Stimulated activated CD4-positive, alpha-beta T cell treated with anti-CD3 and anti-CD28 coated beads, Interleukin-1b, Interleukin-23, amount 100 ng/mL, for 24 hours (primary cell): ENCODE data around the gene PTPRR.
"Not testable (repeated sequence)": the region's sequence is repeated elsewhere in the genome, so short reads cannot be mapped to it uniquely, and the experiment has no call there.

ENCODE experiments used
- DNase-seq, 4 experiments: peaks; one replicate each; pipeline ENCODE4 v3.0.0-alpha.2; 2020; ENCODE audit warnings: low read depth in 4 of 4, low spot score in 1 of 4

Gene PTPRR

GRCh38 chr12:70752327-70752726 is 168.2 kb downstream of the PTPRR start:
- no peak for DNase-seq

- DNase-seq: no peak
Observed at GRCh38 chr12:70749931-70750330, 170.6 kb downstream of the PTPRR start.

GRCh38 chr12:70748809-70749208 is 171.7 kb downstream of the PTPRR start:
- DNase-seq: no peak

- no peak for DNase-seq
Observed at GRCh38 chr12:70747445-70748260, 172.9 kb downstream of the PTPRR start.

- no peak for DNase-seq
Observed at GRCh38 chr12:70745048-70745447, 175.5 kb downstream of the PTPRR start.

GRCh38 chr12:70744178-70744577 is 176.4 kb downstream of the PTPRR start:
- no peak for DNase-seq

- no peak for DNase-seq
Observed at GRCh38 chr12:70741256-70741655, 179.3 kb downstream of the PTPRR start.

- no peak for DNase-seq
Observed at GRCh38 chr12:70739756-70740155, 180.8 kb downstream of the PTPRR start.

GRCh38 chr12:70736351-70737133 is 184.0 kb downstream of the PTPRR start:
- no peak for DNase-seq

GRCh38 chr12:70735197-70735596 is 185.3 kb downstream of the PTPRR start:
- DNase-seq: not testable (repeated sequence)

GRCh38 chr12:70733385-70733784 is 187.2 kb downstream of the PTPRR start:
- no peak for DNase-seq

GRCh38 chr12:70732287-70732686 is 188.3 kb downstream of the PTPRR start:
- no peak for DNase-seq

- DNase-seq: no peak
Observed at GRCh38 chr12:70730675-70731180, 189.8 kb downstream of the PTPRR start.

GRCh38 chr12:70724444-70724843 is 196.1 kb downstream of the PTPRR start:
- DNase-seq: no peak

GRCh38 chr12:70722584-70723343 is 197.8 kb downstream of the PTPRR start:
- no peak for DNase-seq

- no peak for DNase-seq
Observed at GRCh38 chr12:70721656-70722357, 198.7 kb downstream of the PTPRR start.

- no peak for DNase-seq
Observed at GRCh38 chr12:70721216-70721615, 199.3 kb downstream of the PTPRR start.

- DNase-seq: peak in 1 of 4 experiments; percentile 4
Observed at GRCh38 chr12:70719672-70720420, 200.7 kb downstream of the PTPRR start.

GRCh38 chr12:70719071-70719470 is 201.5 kb downstream of the PTPRR start:
- DNase-seq: no peak

- no peak for DNase-seq
Observed at GRCh38 chr12:70711831-70712230, 208.7 kb downstream of the PTPRR start.
